Measurements from ENCODE around the gene RPH3AL. TPM values are rescaled to one million over a fixed set of nuclear protein-coding genes. Genes with fewer than 3 reads are reported as not detected.

RPH3AL gene
- total RNA-seq, 1 donor from 2014 or later, result 40.8 TPM

DNA sequence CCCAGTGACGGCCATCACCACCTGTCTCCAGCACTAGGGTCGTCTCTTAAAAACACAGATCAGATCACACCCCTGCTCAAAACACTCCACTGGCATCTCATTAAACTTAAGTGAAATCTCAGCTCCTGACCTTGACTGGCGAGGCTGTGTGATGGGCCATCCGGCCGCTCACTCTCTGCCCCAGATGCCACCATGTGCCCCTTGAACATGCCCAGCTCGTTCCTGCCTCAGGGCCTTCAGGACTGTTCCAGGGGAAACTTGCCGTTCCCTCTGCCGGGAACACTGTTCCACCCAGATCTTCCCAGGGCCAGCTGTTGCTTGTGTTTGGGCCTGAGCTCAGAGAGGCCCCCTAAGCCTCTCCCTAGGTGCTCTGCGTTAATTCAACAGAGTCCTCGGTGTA lies 39.4 kb downstream of the RPH3AL start:
- TF ChIP-seq CTCF (conservative IDR thresholded peaks at IDR 0.05; ENCODE audit: low read depth, low read length), result no peak
- H3K4me3 ChIP-seq (ENCODE audit: low read depth, low read length), result no peak overlapping the region
- no peak for DNase-seq (ENCODE audit: low read depth)

DNA sequence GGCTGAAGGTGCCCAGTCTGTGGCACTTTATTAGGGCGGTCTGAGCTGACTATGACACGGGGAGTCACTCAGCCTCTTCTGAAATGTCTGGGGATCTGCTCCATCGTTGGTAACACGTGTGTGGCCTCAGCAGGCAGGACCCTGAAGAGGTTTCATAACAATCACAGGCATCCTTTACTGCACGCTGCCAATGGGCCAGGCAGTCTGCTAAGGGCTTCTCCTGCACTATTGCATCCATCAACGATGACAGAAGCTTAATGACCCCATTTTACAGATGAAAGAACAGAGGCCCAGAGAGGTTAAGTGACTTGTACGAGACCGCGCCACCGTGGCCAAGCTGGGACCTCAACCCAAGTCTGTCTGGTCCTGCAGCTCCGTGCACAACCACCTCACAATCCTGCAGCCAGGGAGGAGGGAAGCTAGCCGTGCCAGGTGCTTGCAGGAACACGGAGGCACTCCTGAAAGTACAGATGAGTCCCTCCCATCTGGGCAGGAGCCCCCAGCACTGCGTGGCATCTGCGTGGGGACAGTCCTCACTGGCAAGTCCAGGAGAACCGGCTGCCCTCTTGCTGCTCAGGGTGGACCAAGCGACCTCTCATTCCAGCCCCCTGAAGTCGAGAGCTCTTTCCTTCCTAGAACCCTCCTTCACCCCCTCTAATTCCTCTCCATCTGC lies 40.0 kb downstream of the RPH3AL start:
- no peak for DNase-seq (ENCODE audit: low read depth)
- no peak overlapping the region for H3K4me3 ChIP-seq (ENCODE audit: low read depth, low read length)
- TF ChIP-seq CTCF (conservative IDR thresholded peaks at IDR 0.05; ENCODE audit: low read depth, low read length), result no peak

GRCh38 chr17:311119-311782 lies 41.4 kb downstream of the RPH3AL start:
- DNase-seq (ENCODE audit: low read depth), result no peak
- H3K4me3 ChIP-seq (ENCODE audit: low read depth, low read length), result no peak overlapping the region
- no peak for TF ChIP-seq CTCF (conservative IDR thresholded peaks at IDR 0.05; ENCODE audit: low read depth, low read length)

- H3K4me3 ChIP-seq (ENCODE audit: low read depth, low read length), result no peak overlapping the region
- no peak for TF ChIP-seq CTCF (conservative IDR thresholded peaks at IDR 0.05; ENCODE audit: low read depth, low read length)
- no peak for DNase-seq (ENCODE audit: low read depth)
Measured at GRCh38 chr17:310111-311010, 42.2 kb downstream of the RPH3AL start.

GRCh38 chr17:309361-309888 lies 43.2 kb downstream of the RPH3AL start:
- no peak overlapping the region for H3K4me3 ChIP-seq (ENCODE audit: low read depth, low read length)
- peak; percentile 45 for TF ChIP-seq CTCF (conservative IDR thresholded peaks at IDR 0.05; ENCODE audit: low read depth, low read length)
- no peak for DNase-seq (ENCODE audit: low read depth)

- no peak for DNase-seq (ENCODE audit: low read depth)
- no peak overlapping the region for H3K4me3 ChIP-seq (ENCODE audit: low read depth, low read length)
- no peak for TF ChIP-seq CTCF (conservative IDR thresholded peaks at IDR 0.05; ENCODE audit: low read depth, low read length)
Measured at GRCh38 chr17:307741-308507, 44.7 kb downstream of the RPH3AL start.

Measured in epithelial cell of proximal tubule (primary cell).